Ovary (tissue), 3 donors: ENCODE measurements around the gene PDE4D.

Experiments used
- CTCF ChIP-seq, 3 donors: fragments of 450-650 bp in 2 of 3; fragments of 200-600 bp in 1 of 3; IDR thresholded peaks; one replicate each; pipeline versions ENCODE4 v1.5.1 to v1.8.0; 2016 to 2022; ENCODE audit warnings: antibody characterized with exemption in 3 of 3, mild to moderate bottlenecking in 1 of 3
- EP300 ChIP-seq: sonication (generic); formaldehyde crosslinking; IDR thresholded peaks from one replicate; pipeline ENCODE4 v1.6.1; 2017; ENCODE audit warnings: antibody characterized with exemption
- POLR2A ChIP-seq: fragments of 450-650 bp; IDR thresholded peaks from one replicate; pipeline ENCODE4 v1.6.1; 2017; ENCODE audit warnings: antibody characterized with exemption, mild to moderate bottlenecking, moderate library complexity
- donor health status: DM: no; HTN: no; CAD: no.

GRCh38 chr5:59830536-59831200 lies 62.9 kb downstream of the PDE4D start:
- TF ChIP-seq CTCF (IDR thresholded peaks at IDR 0.05) (no peak), EP300 (no peak), POLR2A (no peak)
